Esophagus squamous epithelium (tissue), 4 donors: ENCODE results near the gene SCARB1.

Experiments used
- POLR2A ChIP-seq, 4 donors: fragments of 450-650 bp; IDR thresholded peaks; one replicate each; pipeline ENCODE4 v1.6.1; 2017; ENCODE audit warnings: antibody characterized with exemption in 4 of 4, mild to moderate bottlenecking in 4 of 4, moderate library complexity in 3 of 4
- TF ChIP-seq, protein P1 (sequence below), 6 experiments: fragments of 450-650 bp in 4 of 6; fragments of 200-600 bp in 2 of 6; sonication (generic) in 2 of 6; IDR thresholded peaks; one replicate each; pipeline ENCODE4 v1.5.1; 2016 to 2019; ENCODE audit warnings: antibody characterized with exemption in 6 of 6, mild to moderate bottlenecking in 4 of 6, moderate library complexity in 4 of 6

DNA sequence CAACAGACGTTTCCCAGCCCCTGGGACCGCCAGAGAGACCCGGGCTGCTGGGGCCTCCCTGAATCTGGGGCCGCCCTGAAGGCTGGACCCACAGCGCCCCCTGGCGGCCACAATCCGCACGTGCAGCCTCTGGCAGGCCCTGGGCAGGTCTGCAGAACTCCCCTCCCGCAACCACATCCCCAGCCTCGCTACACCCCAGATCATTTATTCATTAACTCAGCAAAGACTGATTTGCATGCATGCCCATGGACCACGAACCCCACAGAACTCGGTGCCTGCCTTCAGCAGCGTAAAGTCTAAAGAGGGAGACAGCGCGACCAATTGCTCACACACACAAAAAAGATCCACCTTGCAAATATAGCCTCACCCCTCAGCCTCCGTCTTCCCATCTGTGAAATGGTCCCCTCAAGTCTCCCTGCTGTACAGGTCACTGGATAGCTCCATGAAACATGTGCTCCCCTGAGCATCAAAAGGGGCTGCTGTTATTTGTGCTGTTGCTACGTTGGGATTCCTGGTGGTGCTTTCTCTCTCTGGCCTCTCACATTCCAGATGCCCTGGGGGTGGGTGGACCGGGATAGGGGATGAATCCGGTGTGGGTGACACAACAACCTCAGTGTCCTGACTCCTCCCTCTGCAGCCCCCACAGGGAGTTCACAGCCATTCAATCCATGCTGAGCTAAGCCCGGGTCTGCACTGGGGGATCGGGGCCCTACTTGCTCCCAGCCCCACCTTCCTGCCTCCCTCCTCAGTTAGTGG, 96.4 kb downstream of the SCARB1 start:
- TF ChIP-seq, protein P1, sequence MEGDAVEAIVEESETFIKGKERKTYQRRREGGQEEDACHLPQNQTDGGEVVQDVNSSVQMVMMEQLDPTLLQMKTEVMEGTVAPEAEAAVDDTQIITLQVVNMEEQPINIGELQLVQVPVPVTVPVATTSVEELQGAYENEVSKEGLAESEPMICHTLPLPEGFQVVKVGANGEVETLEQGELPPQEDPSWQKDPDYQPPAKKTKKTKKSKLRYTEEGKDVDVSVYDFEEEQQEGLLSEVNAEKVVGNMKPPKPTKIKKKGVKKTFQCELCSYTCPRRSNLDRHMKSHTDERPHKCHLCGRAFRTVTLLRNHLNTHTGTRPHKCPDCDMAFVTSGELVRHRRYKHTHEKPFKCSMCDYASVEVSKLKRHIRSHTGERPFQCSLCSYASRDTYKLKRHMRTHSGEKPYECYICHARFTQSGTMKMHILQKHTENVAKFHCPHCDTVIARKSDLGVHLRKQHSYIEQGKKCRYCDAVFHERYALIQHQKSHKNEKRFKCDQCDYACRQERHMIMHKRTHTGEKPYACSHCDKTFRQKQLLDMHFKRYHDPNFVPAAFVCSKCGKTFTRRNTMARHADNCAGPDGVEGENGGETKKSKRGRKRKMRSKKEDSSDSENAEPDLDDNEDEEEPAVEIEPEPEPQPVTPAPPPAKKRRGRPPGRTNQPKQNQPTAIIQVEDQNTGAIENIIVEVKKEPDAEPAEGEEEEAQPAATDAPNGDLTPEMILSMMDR (IDR thresholded peaks at IDR 0.05) = peak in 5 of 6 experiments; percentile 98 to 100 (median 99)
- no peak for TF ChIP-seq POLR2A (IDR thresholded peaks at IDR 0.05)
